OCI-LY7 (cell line): ENCODE measurements around the gene SPTLC2. TPM values are rescaled to one million over a fixed set of nuclear protein-coding genes. Genes with fewer than 3 reads are reported as not detected.

Experiments
- BruUV-seq: library from RNA; stranded (reverse); fragments of 400-500 nt; replicated peaks from 2 replicates; lab custom pipeline; 2021; lab: Mats Ljungman, UMichigan
- CTCF ChIA-PET: fragments of 300-600 bp; sonication (Branson Sonifier 250); formaldehyde crosslinking; loops from one replicate; lab custom pipeline; 2022; ENCODE audit warnings: antibody characterized with exemption; ENCODE audit not compliant: unreplicated experiment; lab: Charles Lee
- POLR2A ChIA-PET: fragments of 300-600 bp; sonication (Branson Sonifier 250); formaldehyde crosslinking; loops from one replicate; lab custom pipeline; 2022; ENCODE audit warnings: antibody characterized with exemption; lab: Charles Lee
- DNase-seq: peaks from one replicate; pipeline ENCODE4 v3.0.0-alpha.2; 2015; ENCODE audit warnings: low spot score
- H2AFZ ChIP-seq: fragments of 200-600 bp; sonication (generic), shearing (Covaris generic); 2 replicates; pipeline ENCODE4 v1.6.1; 2014; ENCODE audit warnings: mild to moderate bottlenecking, antibody characterized with exemption, low read length, moderate library complexity
- H3K27ac ChIP-seq: fragments of 200-600 bp; sonication (generic); 2 replicates; pipeline ENCODE4 v1.5.1; 2014; ENCODE audit warnings: mixed run types, low read depth, mild to moderate bottlenecking, moderate library complexity, low read length, inconsistent platforms; ENCODE audit not compliant: poor library complexity, severe bottlenecking
- H3K36me3 ChIP-seq: fragments of 200-600 bp; sonication (generic); 2 replicates; pipeline ENCODE4 v1.6.1; 2014; ENCODE audit warnings: mild to moderate bottlenecking, antibody characterized with exemption, low read length, moderate library complexity, mixed read lengths; ENCODE audit not compliant: insufficient read depth
- H3K4me1 ChIP-seq: fragments of 200-600 bp; sonication (generic); 2 replicates; pipeline ENCODE4 v1.5.1; 2014; ENCODE audit warnings: mild to moderate bottlenecking, low read length; ENCODE audit not compliant: insufficient read depth, poor library complexity, severe bottlenecking
- H3K4me2 ChIP-seq: fragments of 200-600 bp; sonication (generic); 2 replicates; pipeline ENCODE4 v1.6.1; 2014; ENCODE audit warnings: mild to moderate bottlenecking, low read length
- H3K4me3 ChIP-seq: fragments of 200-600 bp; sonication (generic); 2 replicates; pipeline ENCODE4 v1.5.1; 2014; ENCODE audit warnings: mild to moderate bottlenecking, low read depth, low read length; ENCODE audit not compliant: poor library complexity, severe bottlenecking
- H3K79me2 ChIP-seq: fragments of 200-600 bp; sonication (generic); 2 replicates; pipeline ENCODE4 v1.6.1; 2016; ENCODE audit warnings: low read depth, mild to moderate bottlenecking, low read length, moderate library complexity, mixed read lengths; ENCODE audit not compliant: insufficient read depth
- H3K9me2 ChIP-seq: fragments of 200-600 bp; sonication (generic); 2 replicates; pipeline ENCODE4 v1.6.1; 2016; ENCODE audit warnings: mild to moderate bottlenecking, low read length, mixed read lengths; ENCODE audit not compliant: insufficient read depth
- H3K9me3 ChIP-seq: fragments of 200-600 bp; sonication (generic); 2 replicates; pipeline ENCODE4 v1.6.1; 2014; ENCODE audit warnings: mild to moderate bottlenecking, mixed run types, low read length, mixed read lengths
- H4K20me1 ChIP-seq: fragments of 200-600 bp; sonication (generic); 2 replicates; pipeline ENCODE4 v1.6.1; 2014; ENCODE audit warnings: mild to moderate bottlenecking, antibody characterized with exemption, low read length, moderate library complexity, mixed read lengths; ENCODE audit not compliant: insufficient read depth
- CTCF ChIP-seq: fragments of 200-600 bp; sonication (generic); conservative IDR thresholded peaks from 2 replicates; pipeline ENCODE4 v1.5.1; 2014; ENCODE audit warnings: mild to moderate bottlenecking, antibody characterized with exemption, low read length, moderate library complexity, mixed read lengths
- EZH2phosphoT487 ChIP-seq: fragments of 200-600 bp; sonication (generic); IDR thresholded peaks from 2 replicates; pipeline ENCODE4 v1.6.1; 2018; ENCODE audit warnings: low read depth, borderline replicate concordance, mild to moderate bottlenecking, mixed run types, antibody characterized with exemption, low read length, moderate library complexity, mixed read lengths
- intact Hi-C: fragments of 100-400 bp; cut with micrococcal nuclease; formaldehyde crosslinking; loops from one replicate; pipeline ENCODE4 v1.10.0; 2022; ENCODE audit not compliant: unreplicated experiment
- total RNA-seq, 2 experiments: library from RNA; depleted of rRNA in 1 of 2; stranded (reverse); fragments of >200 nt in 1 of 2; shearing (Covaris generic) in 1 of 2; gene quantifications; 2 replicates each; pipeline ENCODE4 v1.2.3, GENCODE V29; 2014 to 2022

SPTLC2 gene
- total RNA-seq, 2 experiments from 2014 or later, result 14.7 to 45.1 TPM

DNA sequence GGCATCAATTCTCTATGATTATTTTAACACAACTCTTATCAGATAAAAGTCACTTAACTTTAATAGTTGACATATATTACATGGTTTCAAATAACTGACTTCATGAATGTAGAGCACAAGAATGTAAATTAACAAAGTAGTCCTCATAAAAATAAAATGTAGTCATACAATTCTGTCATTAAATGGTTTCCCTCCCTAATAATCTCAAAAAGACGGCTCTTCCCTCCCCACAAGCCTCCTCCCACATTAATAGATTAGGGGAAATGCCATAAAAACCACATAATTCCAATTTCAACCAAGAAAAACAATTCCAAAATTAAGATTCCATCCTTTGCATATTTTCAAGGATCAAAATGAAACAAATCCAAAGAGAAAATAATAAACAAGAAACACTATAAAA is 36.7 kb downstream of the SPTLC2 start:
- Histone ChIP-seq H3K4me2 (no peak overlapping the region), H3K9me2 (no peaks in the 10 kb centered on the region), H3K4me1 (no peaks in the 10 kb centered on the region), H4K20me1 (no peaks in the 10 kb centered on the region), H3K9me3 (no peaks in the 10 kb centered on the region), H2AFZ (no peak overlapping the region), H3K27ac (no peak overlapping the region), H3K4me3 (no peak overlapping the region), H3K36me3 (peaks cover 43% of the 10 kb centered on the region), H3K79me2 (peaks cover 62% of the 10 kb centered on the region; the same call in 1 of the 2 replicates)
- ChIA-PET POLR2A (interaction anchor here (0.6 to 1.4 kb wide), 4 partner anchors 13 to 63 kb away, joined by 3 to 6 read pairs (median 4); no protein-coding TSS in a partner anchor), CTCF (no interaction called here)
- intact Hi-C loops, result no loop called here
- no peak for DNase-seq
- no TSS peak for BruUV-seq
- TF ChIP-seq CTCF (no peak), EZH2phosphoT487 (no peak)

- no TSS peak for BruUV-seq
- no peak for TF ChIP-seq CTCF
- TF ChIP-seq EZH2phosphoT487, result no peak
- Histone ChIP-seq H3K27ac (no peak overlapping the region), H3K9me3 (no peaks in the 10 kb centered on the region), H3K4me3 (no peak overlapping the region), H3K79me2 (peaks cover 57% of the 10 kb centered on the region; the same call in 1 of the 2 replicates), H2AFZ (no peak overlapping the region), H3K36me3 (peaks cover 50% of the 10 kb centered on the region), H4K20me1 (no peaks in the 10 kb centered on the region), H3K4me1 (no peaks in the 10 kb centered on the region), H3K4me2 (no peak overlapping the region), H3K9me2 (no peaks in the 10 kb centered on the region)
- DNase-seq, result no peak
- intact Hi-C loops, result no loop called here
- POLR2A ChIA-PET, result interaction anchor here (1.3 kb wide), 1 partner anchor 14 kb away, joined by 5 read pairs; no protein-coding TSS in a partner anchor
- CTCF ChIA-PET, result no interaction called here
Measured at GRCh38 chr14:77579065-77579464, 37.4 kb downstream of the SPTLC2 start.

GRCh38 chr14:77574446-77575115 is 41.9 kb downstream of the SPTLC2 start:
- H3K79me2 ChIP-seq, result peaks cover 14% of the 10 kb centered on the region; the same call in 1 of the 2 replicates
- no peak overlapping the region for H3K4me3 ChIP-seq
- no peak overlapping the region for H3K27ac ChIP-seq
- no peak overlapping the region for H3K4me2 ChIP-seq
- H2AFZ ChIP-seq, result no peak overlapping the region
- DNase-seq, result no peak
- no TSS peak for BruUV-seq
- ChIA-PET POLR2A (no interaction called here), CTCF (no interaction called here)
- TF ChIP-seq EZH2phosphoT487 (no peak), CTCF (no peak)
- intact Hi-C loops, result no loop called here
- no peaks in the 10 kb centered on the region for H3K4me1 ChIP-seq
- H3K9me3 ChIP-seq, result no peaks in the 10 kb centered on the region
- H3K36me3 ChIP-seq, result peaks cover 71% of the 10 kb centered on the region
- no peaks in the 10 kb centered on the region for H3K9me2 ChIP-seq
- no peaks in the 10 kb centered on the region for H4K20me1 ChIP-seq
